HT1080 (cell line): ENCODE results near the gene ZMYND12. TPM values are rescaled to one million over a fixed set of nuclear protein-coding genes. Genes with fewer than 3 reads are reported as not detected.
A peak's percentile ranks its signal among the peaks of the same experiment; 100 is the strongest.

Experiments used
- DNase-seq: peaks from one replicate; pipeline ENCODE4 v3.0.0-alpha.2; 2015; ENCODE audit warnings: low read depth
- small RNA-seq: library from RNA; depleted of rRNA; stranded (forward); fragments of <200 nt; gene quantifications from one replicate; pipeline ENCODE3, GENCODE V24; 2014
- total RNA-seq: library from RNA; depleted of rRNA; stranded (reverse); fragments of >200 nt; shearing (Covaris generic); gene quantifications from 2 replicates; pipeline ENCODE4 v1.2.3, GENCODE V29; 2014; rRNA removed

The ZMYND12 gene
- total RNA-seq, 1 experiment from 2014 or later = not detected

DNA sequence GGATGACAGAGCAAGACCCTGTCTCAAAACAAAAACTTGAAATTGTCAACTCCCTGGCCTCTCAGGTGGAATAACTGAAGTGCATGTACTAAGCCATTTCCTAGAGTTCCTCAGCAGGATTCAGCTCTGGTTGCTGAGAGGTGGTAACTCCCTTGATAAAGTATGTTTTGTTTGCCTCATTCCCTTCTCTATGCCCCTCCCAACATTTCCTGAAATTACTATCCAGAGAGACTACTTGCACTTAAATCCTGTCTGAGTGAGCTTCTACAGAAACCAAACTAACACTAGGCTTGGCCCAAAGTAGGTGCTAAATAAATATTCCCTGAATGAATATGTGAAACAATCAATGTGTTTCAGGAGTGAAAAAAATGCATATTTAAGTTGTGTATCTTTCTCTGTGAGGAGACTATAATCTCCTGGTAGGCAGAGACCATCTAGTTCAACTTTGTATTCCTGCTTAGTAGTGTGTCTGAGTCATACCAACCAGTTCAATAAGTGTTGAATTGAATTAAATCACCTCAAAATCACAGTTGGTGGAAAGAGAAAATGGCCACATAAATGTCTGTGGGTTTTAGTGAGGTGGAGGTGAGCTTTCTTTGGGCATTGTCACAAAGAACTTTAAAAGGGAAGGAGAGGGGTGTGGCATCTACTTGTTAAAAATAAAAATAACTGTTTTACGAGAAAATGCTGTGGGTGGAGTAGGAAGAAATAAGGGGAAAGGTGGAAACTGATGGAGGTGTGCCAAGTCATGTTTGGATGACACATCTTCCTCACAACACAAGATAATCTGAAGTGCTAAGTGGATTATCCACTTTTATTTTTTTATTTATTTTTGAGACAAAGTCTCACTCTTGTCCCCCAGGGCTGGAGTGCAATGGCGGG, 62.6 kb downstream of the ZMYND12 start:
- DNase-seq = no peak

DNA sequence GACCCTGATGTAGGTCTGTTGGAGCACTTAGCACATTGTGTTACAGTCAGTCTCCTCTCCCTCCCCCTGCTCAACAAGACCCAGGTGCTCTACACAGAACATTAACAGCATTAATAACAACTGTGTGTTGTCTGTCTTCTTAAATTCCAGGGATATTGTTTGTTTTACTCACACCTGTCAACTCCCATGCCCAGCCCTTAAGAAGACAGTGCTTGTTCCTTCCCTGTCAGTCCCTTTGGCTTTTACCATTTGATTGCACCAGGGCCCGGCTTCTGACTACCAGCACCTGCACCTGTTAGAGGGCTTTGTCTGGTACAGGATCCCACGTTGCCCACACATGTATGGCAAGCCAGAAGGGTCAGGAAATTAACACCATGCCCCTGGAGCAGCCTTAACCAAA, 63.6 kb downstream of the ZMYND12 start:
- no peak for DNase-seq

DNA sequence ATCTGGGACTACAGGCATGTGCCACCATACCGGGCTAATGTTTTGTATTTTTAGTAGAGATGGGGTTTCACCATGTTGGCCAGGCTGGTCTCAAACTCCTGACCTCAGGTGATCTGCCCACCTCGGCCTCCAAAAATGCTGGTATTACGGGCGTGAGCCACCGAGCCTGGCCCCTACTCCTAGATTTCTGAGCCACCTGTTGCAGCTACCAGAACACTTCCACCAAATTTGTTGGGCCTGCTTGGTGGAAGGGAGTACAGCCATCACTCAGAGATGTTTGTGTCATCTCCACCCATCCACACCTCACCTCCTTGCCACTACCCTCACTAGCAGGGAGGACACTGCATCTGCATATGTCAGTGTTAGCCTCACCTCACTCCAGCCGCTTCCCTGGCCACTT, 69.8 kb downstream of the ZMYND12 start:
- no peak for DNase-seq

GRCh38 chr1:42385283-42385682, 70.5 kb downstream of the ZMYND12 start:
- peak; percentile 17 for DNase-seq

- no peak for DNase-seq
Measured at GRCh38 chr1:42381280-42381673, 74.5 kb downstream of the ZMYND12 start.

DNA sequence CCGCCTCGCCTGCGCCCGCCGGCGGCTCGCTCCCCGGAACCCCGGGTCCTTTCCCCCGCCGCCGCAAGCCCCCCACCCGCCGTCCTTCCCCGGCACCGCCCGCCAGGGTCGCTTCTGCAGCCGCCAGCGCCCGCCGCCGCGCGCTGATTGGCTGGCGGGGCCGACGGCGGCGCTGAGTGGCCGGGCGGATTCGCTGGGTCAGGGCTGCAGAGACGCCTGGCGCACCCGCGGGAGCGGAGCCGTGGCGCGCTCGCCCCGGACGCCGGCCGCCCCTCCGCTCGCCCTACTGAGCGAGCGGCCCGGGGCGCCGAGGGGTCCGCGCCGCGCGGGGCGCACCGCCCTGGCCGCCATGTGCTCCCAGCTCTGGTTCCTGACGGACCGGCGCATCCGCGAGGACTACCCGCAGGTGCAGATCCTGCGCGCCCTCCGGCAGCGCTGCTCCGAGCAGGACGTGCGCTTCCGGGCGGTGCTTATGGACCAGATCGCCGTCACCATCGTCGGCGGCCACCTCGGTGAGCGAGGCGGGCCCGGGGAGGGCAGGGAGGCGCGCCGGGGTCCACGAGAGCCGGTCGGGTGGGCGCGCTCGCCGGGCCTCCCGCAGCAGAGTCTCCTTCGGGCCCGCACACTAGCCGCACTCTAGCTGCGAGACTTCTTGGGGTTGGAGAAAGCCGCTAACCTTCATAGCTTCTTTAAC, 75.1 kb downstream of the ZMYND12 start, which contains the start of gene RIMKLA:
Gene RIMKLA, plus strand, starts transcription at position 207 of the 694 bp plus-strand sequence. Its CDS starts 143 bp downstream, at position 350.
- no peak for DNase-seq

Small RNA genes within 50 kb of the gene (small RNA-seq; reads per million reads assigned to genes)
- gene TMSB4XP1 = not detected

Other genes starting within 250 kb of the ZMYND12 start
- 22.7 and 30.6 TPM in 2 replicates for gene FOXJ3, start 120.8 kb downstream of the ZMYND12 start, total RNA-seq
- gene RIMKLA, start 75.2 kb downstream of the ZMYND12 start, total RNA-seq = 0.33 and 0.61 TPM in 2 replicates
- gene PPCS, start 521 bp upstream of the ZMYND12 start, total RNA-seq = 29.8 and 37.5 TPM in 2 replicates
- 0.10 and 0.13 TPM in 2 replicates for gene CCDC30, start 7.3 kb upstream of the ZMYND12 start, total RNA-seq
- gene PPIH, start 202.4 kb upstream of the ZMYND12 start, total RNA-seq = 107 and 124 TPM in 2 replicates
- gene YBX1, start 226.4 kb upstream of the ZMYND12 start, total RNA-seq = 1,248 and 1,380 TPM in 2 replicates